Neutrophil (primary cell): ENCODE data around the gene WDR5.

Experiments
- H3K27ac ChIP-seq: fragments of 200-600 bp; sonication (generic); 2 replicates; pipeline ENCODE4 v1.5.1; 2016; ENCODE audit warnings: mild to moderate bottlenecking, moderate library complexity
- H3K27me3 ChIP-seq: fragments of 200-600 bp; sonication (generic); 2 replicates; pipeline ENCODE4 v1.6.0; 2016; ENCODE audit warnings: mild to moderate bottlenecking
- H3K36me3 ChIP-seq: fragments of 200-600 bp; sonication (generic); 2 replicates; pipeline ENCODE4 v1.5.1; 2017
- H3K4me1 ChIP-seq, 2 experiments: fragments of 200-600 bp in 1 of 2; sonication (generic) in 1 of 2; 1 replicate in 1 of 2; 2 replicates in 1 of 2; pipeline versions ENCODE4 v1.5.1 to v1.6.1; 2013 to 2016; ENCODE audit warnings: low read depth in 1 of 2, low read length in 1 of 2, mild to moderate bottlenecking in 1 of 2, moderate library complexity in 1 of 2; ENCODE audit not compliant: control insufficient read depth in 1 of 2, insufficient read depth in 1 of 2
- H3K4me3 ChIP-seq, 2 experiments: fragments of 200-600 bp in 1 of 2; sonication (generic) in 1 of 2; 1 replicate in 1 of 2; 2 replicates in 1 of 2; pipeline ENCODE4 v1.5.1; 2013 to 2016; ENCODE audit warnings: low read depth in 1 of 2, low read length in 1 of 2, mild to moderate bottlenecking in 1 of 2, moderate library complexity in 1 of 2
- H3K9me3 ChIP-seq: fragments of 200-600 bp; sonication (generic); 2 replicates; pipeline ENCODE4 v1.5.1; 2016
- CTCF ChIP-seq: fragments of 200-600 bp; sonication (generic); IDR thresholded peaks from 2 replicates; pipeline ENCODE4 v1.5.1; 2016; ENCODE audit warnings: antibody characterized with exemption

The WDR5 gene

GRCh38 chr9:134167530-134167931 is 31.6 kb downstream of the WDR5 start:
- no peaks in the 10 kb centered on the region for H3K9me3 ChIP-seq
- no peaks in the 10 kb centered on the region for H3K36me3 ChIP-seq
- H3K27me3 ChIP-seq: no peaks in the 10 kb centered on the region
- no peak overlapping the region for H3K27ac ChIP-seq
- TF ChIP-seq CTCF: no peak
- peaks cover 22 to 25% of the 10 kb centered on the region in 2 experiments for H3K4me1 ChIP-seq
- no peak overlapping the region for H3K4me3 ChIP-seq

GRCh38 chr9:134168757-134169550 is 33.1 kb downstream of the WDR5 start:
- no peak for TF ChIP-seq CTCF
- no peaks in the 10 kb centered on the region for H3K36me3 ChIP-seq
- H3K4me3 ChIP-seq: no peak overlapping the region
- H3K9me3 ChIP-seq: no peaks in the 10 kb centered on the region
- no peak overlapping the region for H3K27ac ChIP-seq
- H3K4me1 ChIP-seq: peaks cover 11 to 17% of the 10 kb centered on the region in 2 experiments
- no peaks in the 10 kb centered on the region for H3K27me3 ChIP-seq

- TF ChIP-seq CTCF: no peak
- Histone ChIP-seq H3K4me3 (no peak overlapping the region), H3K27ac (no peak overlapping the region), H3K4me1 (peaks cover 20 to 26% of the 10 kb centered on the region in 2 experiments), H3K27me3 (no peaks in the 10 kb centered on the region), H3K9me3 (no peaks in the 10 kb centered on the region), H3K36me3 (no peaks in the 10 kb centered on the region)
Measured at GRCh38 chr9:134169724-134170401, 34.0 kb downstream of the WDR5 start.

- H3K36me3 ChIP-seq: no peaks in the 10 kb centered on the region
- H3K9me3 ChIP-seq: no peaks in the 10 kb centered on the region
- peaks cover 26 to 34% of the 10 kb centered on the region in 2 experiments for H3K4me1 ChIP-seq
- H3K27ac ChIP-seq: no peak overlapping the region
- TF ChIP-seq CTCF: no peak
- no peak overlapping the region for H3K4me3 ChIP-seq
- no peaks in the 10 kb centered on the region for H3K27me3 ChIP-seq
Measured at GRCh38 chr9:134170532-134171315, 34.8 kb downstream of the WDR5 start.

GRCh38 chr9:134171316-134172197 is 35.7 kb downstream of the WDR5 start:
- no peak overlapping the region for H3K4me3 ChIP-seq
- H3K4me1 ChIP-seq: peaks cover 26 to 35% of the 10 kb centered on the region in 2 experiments
- no peaks in the 10 kb centered on the region for H3K9me3 ChIP-seq
- no peak for TF ChIP-seq CTCF
- no peaks in the 10 kb centered on the region for H3K36me3 ChIP-seq
- H3K27ac ChIP-seq: no peak overlapping the region
- peaks cover 4% of the 10 kb centered on the region for H3K27me3 ChIP-seq
